Natural killer cell (primary cell): Measurements from ENCODE around the gene ZNF501. TPM values are rescaled to one million over a fixed set of nuclear protein-coding genes. Genes with fewer than 3 reads are reported as not detected.

ENCODE experiments used
- ATAC-seq, 3 donors: fragments of 150-1000 bp in 2 of 3; fragments of 200-7000 bp in 1 of 3; cut with Tn5 transposase; 1 replicate in 1 of 3; 2 replicates in 2 of 3; pipeline ENCODE4 v1.10.0; 2021; ENCODE audit warnings: mild to moderate bottlenecking in 2 of 3, moderate library complexity in 2 of 3
- DNase-seq, 2 donors: peaks; one replicate each; pipeline versions ENCODE4 v3.0.0 to v3.0.0-alpha.2; 2013 to 2021; ENCODE audit warnings: mixed read lengths in 1 of 2
- H3K27ac ChIP-seq: one replicate; pipeline ENCODE4 v1.5.1; 2013; ENCODE audit warnings: mild to moderate bottlenecking, low read length
- H3K27me3 ChIP-seq: one replicate; pipeline ENCODE4 v1.6.1; 2013; ENCODE audit warnings: low read length; ENCODE audit not compliant: control insufficient read depth, insufficient read depth
- H3K36me3 ChIP-seq: one replicate; pipeline ENCODE4 v1.6.1; 2013; ENCODE audit warnings: low read length; ENCODE audit not compliant: control insufficient read depth, insufficient read depth
- H3K4me1 ChIP-seq: one replicate; pipeline ENCODE4 v1.6.1; 2013; ENCODE audit warnings: low read length; ENCODE audit not compliant: control insufficient read depth, insufficient read depth
- H3K4me3 ChIP-seq: one replicate; pipeline ENCODE4 v1.5.1; 2013; ENCODE audit warnings: low read length
- H3K9me3 ChIP-seq: one replicate; pipeline ENCODE4 v1.6.1; 2013; ENCODE audit warnings: low read length; ENCODE audit not compliant: control insufficient read depth, insufficient read depth
- H3K27ac Mint-ChIP-seq, 2 donors: one replicate each; pipeline ENCODE4 v1.8.0; 2022; ENCODE audit warnings: mild to moderate bottlenecking in 2 of 2, mixed read lengths in 2 of 2, moderate library complexity in 1 of 2
- H3K27me3 Mint-ChIP-seq, 2 donors: one replicate each; pipeline ENCODE4 v1.8.0; 2022; ENCODE audit warnings: low read depth in 2 of 2, mixed read lengths in 2 of 2
- H3K36me3 Mint-ChIP-seq: one replicate; pipeline ENCODE4 v1.8.0; 2022; ENCODE audit warnings: mixed read lengths
- H3K4me1 Mint-ChIP-seq, 2 donors: one replicate each; pipeline ENCODE4 v1.8.0; 2022; ENCODE audit warnings: mixed read lengths in 2 of 2
- H3K4me3 Mint-ChIP-seq: one replicate; pipeline ENCODE4 v1.8.0; 2022; ENCODE audit warnings: mild to moderate bottlenecking, moderate library complexity, mixed read lengths
- H3K9me3 Mint-ChIP-seq, 2 donors: one replicate each; pipeline ENCODE4 v1.8.0; 2022; ENCODE audit warnings: mixed read lengths in 2 of 2
- CTCF ChIP-seq: fragments of 200-600 bp; IDR thresholded peaks from one replicate; pipeline ENCODE4 v1.8.0; 2022; ENCODE audit warnings: antibody characterized with exemption
- WGBS: methylation state at CpG from one replicate; pipeline ENCODE4 v1.1.7; 2013; ENCODE audit warnings: missing lambda C conversion rate; ENCODE audit not compliant: insufficient coverage; 5-methylcytosine and 5-hydroxymethylcytosine counted together
- intact Hi-C: fragments of 100-400 bp; cut with micrococcal nuclease; formaldehyde crosslinking; loops from one replicate; pipeline ENCODE4 v1.14.2; 2022
- total RNA-seq, 4 donors: library from RNA; stranded (reverse); fragments of 120-200 nt in 1 of 4; gene quantifications; one replicate each; pipeline versions ENCODE4 v1.2.3 to v1.2.4, GENCODE V29; 2013 to 2022

ZNF501 gene
- total RNA-seq, 3 donors from 2014 or later (not counting 1 experiment from before 2014, with no cell fraction given), result 0.40 to 2.2 (median 1.7) TPM

- 70% methylated on average over 5 of the region's 5 CpGs for WGBS
- Histone ChIP-seq H3K36me3 (no peaks in the 10 kb centered on the region), H3K9me3 (no peaks in the 10 kb centered on the region), H3K27ac (no peak overlapping the region), H3K4me1 (peaks cover 13% of the 10 kb centered on the region), H3K27me3 (no peaks in the 10 kb centered on the region), H3K4me3 (no peak overlapping the region)
- Mint-ChIP-seq H3K36me3 (no peaks in the 10 kb centered on the region), H3K9me3 (peaks cover 0 to 3% of the 10 kb centered on the region in 2 donors), H3K27me3 (no peaks in the 10 kb centered on the region), H3K27ac (peak overlapping the region; percentile 89 to 90), H3K4me3 (peak overlapping the region; percentile 93), H3K4me1 (peaks cover 21 to 29% of the 10 kb centered on the region in 2 donors)
- no peak for TF ChIP-seq CTCF
- DNase-seq, result no peak
- intact Hi-C loops, result loop anchor here (5.0 to 10.0 kb wide), 2 partner anchors 50 to 428 kb away; partner anchors contain the start of genes TCAIM and ZNF502
- ATAC-seq, result no peak
These were observed 33.3 kb downstream of the ZNF501 start for GRCh38 chr3:44762690-44763089.

GRCh38 chr3:44764248-44764647 is 34.8 kb downstream of the ZNF501 start:
- Histone ChIP-seq H3K27me3 (no peaks in the 10 kb centered on the region), H3K4me3 (no peak overlapping the region), H3K27ac (no peak overlapping the region), H3K36me3 (no peaks in the 10 kb centered on the region), H3K9me3 (no peaks in the 10 kb centered on the region), H3K4me1 (peaks cover 13% of the 10 kb centered on the region)
- no peak for DNase-seq
- intact Hi-C loops, result loop anchor here (5.0 to 10.0 kb wide), 2 partner anchors 52 to 429 kb away; partner anchors contain the start of genes TCAIM and ZNF502
- Mint-ChIP-seq H3K9me3 (no peaks in the 10 kb centered on the region), H3K27ac (no peak overlapping the region), H3K27me3 (no peaks in the 10 kb centered on the region), H3K4me1 (peaks cover 21 to 25% of the 10 kb centered on the region in 2 donors), H3K4me3 (no peak overlapping the region), H3K36me3 (no peaks in the 10 kb centered on the region)
- no peak for ATAC-seq
- no peak for TF ChIP-seq CTCF

- DNase-seq (no peak), ATAC-seq (no peak)
- Mint-ChIP-seq H3K27me3 (no peaks in the 10 kb centered on the region), H3K9me3 (peaks cover 3% of the 10 kb centered on the region in 2 donors), H3K4me1 (no peaks in the 10 kb centered on the region), H3K4me3 (no peak overlapping the region), H3K36me3 (peaks cover 22% of the 10 kb centered on the region), H3K27ac (no peak overlapping the region)
- WGBS, result no CpG with 5 or more reads among the region's 1 CpG
- H3K27ac ChIP-seq, result no peak overlapping the region
- intact Hi-C loops, result no loop called here
- no peak overlapping the region for H3K4me3 ChIP-seq
- no peaks in the 10 kb centered on the region for H3K4me1 ChIP-seq
- TF ChIP-seq CTCF, result no peak
- peaks cover 3% of the 10 kb centered on the region for H3K9me3 ChIP-seq
- H3K27me3 ChIP-seq, result no peaks in the 10 kb centered on the region
- no peaks in the 10 kb centered on the region for H3K36me3 ChIP-seq
These were observed 42.1 kb downstream of the ZNF501 start for GRCh38 chr3:44771424-44772098.

- no peak overlapping the region for H3K27ac Mint-ChIP-seq
- H3K27me3 ChIP-seq, result no peaks in the 10 kb centered on the region
- H3K9me3 Mint-ChIP-seq, result peaks cover 3% of the 10 kb centered on the region in 2 donors
- H3K4me3 Mint-ChIP-seq, result no peak overlapping the region
- TF ChIP-seq CTCF, result no peak
- H3K36me3 ChIP-seq, result no peaks in the 10 kb centered on the region
- intact Hi-C loops, result no loop called here
- H3K4me1 Mint-ChIP-seq, result no peaks in the 10 kb centered on the region
- DNase-seq (no peak), ATAC-seq (no peak)
- H3K4me3 ChIP-seq, result no peak overlapping the region
- no peaks in the 10 kb centered on the region for H3K4me1 ChIP-seq
- peaks cover 3% of the 10 kb centered on the region for H3K9me3 ChIP-seq
- H3K27me3 Mint-ChIP-seq, result no peaks in the 10 kb centered on the region
- H3K27ac ChIP-seq, result no peak overlapping the region
- 100% methylated on average over 1 of the region's 1 CpG for WGBS
- peaks cover 22% of the 10 kb centered on the region for H3K36me3 Mint-ChIP-seq
These were observed 42.6 kb downstream of the ZNF501 start for GRCh38 chr3:44772099-44772442.
